ENCODE data around the gene CCDC146.

- TF ChIP-seq CTCF (IDR thresholded peaks at IDR 0.05) (no peak), POLR2A (IDR thresholded peaks at IDR 0.05) (no peak)
Observed at GRCh38 chr7:77271766-77272165, 149.4 kb downstream of the CCDC146 start.
